CD4-positive, alpha-beta T cell treated with Interleukin-21 for 1 hour (primary cell): ENCODE measurements around the gene CES2.
A peak's percentile ranks its signal among the peaks of the same experiment; 100 is the strongest.
"Not testable (repeated sequence)": the region's sequence is repeated elsewhere in the genome, so short reads cannot be mapped to it uniquely, and the experiment has no call there.

Experiments used
- DNase-seq: peaks from one replicate; pipeline ENCODE4 v3.0.0-alpha.2; 2020

CES2 gene, protein sequence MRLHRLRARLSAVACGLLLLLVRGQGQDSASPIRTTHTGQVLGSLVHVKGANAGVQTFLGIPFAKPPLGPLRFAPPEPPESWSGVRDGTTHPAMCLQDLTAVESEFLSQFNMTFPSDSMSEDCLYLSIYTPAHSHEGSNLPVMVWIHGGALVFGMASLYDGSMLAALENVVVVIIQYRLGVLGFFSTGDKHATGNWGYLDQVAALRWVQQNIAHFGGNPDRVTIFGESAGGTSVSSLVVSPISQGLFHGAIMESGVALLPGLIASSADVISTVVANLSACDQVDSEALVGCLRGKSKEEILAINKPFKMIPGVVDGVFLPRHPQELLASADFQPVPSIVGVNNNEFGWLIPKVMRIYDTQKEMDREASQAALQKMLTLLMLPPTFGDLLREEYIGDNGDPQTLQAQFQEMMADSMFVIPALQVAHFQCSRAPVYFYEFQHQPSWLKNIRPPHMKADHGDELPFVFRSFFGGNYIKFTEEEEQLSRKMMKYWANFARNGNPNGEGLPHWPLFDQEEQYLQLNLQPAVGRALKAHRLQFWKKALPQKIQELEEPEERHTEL

DNA sequence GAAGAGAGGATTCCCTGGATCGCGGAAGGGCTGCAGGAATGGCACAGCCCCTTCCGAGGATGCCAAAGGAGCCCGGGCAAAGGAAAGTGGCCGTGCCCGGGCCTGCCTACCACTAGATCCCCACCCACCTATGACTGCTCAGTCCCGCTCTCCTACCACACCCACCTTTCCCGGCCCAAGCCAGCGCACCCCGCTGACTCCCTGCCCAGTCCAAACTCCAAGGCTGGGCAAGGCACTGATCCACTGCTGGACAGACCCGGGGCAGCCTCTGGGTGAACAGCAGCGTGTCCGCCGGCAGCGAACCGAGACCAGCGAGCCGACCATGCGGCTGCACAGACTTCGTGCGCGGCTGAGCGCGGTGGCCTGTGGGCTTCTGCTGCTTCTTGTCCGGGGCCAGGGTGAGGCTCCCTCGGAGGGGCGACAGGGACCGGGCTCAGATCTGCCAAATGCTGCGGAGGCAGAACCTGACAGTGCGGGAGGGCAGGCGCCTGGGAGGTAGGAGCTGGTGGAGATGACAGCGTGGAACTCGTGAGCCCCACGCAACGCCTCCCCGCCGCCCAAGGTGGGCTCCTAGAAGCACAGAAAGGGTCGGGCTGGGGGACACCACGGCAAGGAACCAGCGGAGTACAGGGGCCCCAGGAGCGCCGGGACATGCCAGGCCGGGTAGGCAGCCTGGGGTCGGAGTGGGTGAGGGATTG lies at the start of gene CES2:
Gene CES2, plus strand, starts transcription at position 203 of the 698 bp plus-strand sequence. Its CDS starts 120 bp downstream, at position 323.
- DNase-seq, result no peak

DNA sequence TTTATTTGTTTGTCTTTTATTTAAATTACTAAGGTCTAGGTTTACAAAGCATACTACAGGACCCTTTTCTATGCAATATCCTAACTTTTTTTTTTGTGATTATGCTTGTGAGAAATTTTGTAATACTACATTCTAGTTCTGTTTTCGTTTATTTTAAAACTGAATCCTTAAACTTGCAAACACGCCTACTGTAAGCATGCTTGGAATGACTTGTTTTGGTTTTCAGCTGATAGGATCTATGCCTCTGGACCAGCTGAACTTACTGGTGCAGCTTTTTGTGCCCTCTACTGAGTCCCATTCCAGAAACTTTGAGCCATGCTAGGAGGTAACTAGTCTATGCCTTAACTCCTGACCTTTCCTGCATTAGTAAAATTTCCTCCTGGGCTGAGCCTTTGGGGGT lies 49.0 kb upstream of the CES2 start:
- no peak for DNase-seq

DNA sequence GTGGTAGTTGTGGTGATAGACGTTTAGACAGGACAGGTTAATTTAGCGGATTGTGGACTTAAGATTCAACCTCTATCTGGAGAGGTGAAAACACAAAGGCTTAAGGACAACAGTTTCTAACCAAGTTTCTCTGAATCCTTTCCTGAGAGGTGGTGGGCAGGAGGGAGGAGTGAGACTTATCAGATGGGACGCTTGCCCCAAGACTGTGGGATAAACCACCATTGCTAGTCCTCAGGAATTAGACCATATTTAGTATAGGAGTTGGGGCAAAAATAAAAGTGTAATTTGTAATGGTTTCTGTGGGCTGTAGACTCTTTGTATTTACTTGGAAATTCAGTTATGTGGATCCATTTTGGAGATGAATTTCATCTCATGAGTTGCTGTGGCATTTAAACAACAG lies 48.4 kb upstream of the CES2 start:
- DNase-seq, result no peak

DNA sequence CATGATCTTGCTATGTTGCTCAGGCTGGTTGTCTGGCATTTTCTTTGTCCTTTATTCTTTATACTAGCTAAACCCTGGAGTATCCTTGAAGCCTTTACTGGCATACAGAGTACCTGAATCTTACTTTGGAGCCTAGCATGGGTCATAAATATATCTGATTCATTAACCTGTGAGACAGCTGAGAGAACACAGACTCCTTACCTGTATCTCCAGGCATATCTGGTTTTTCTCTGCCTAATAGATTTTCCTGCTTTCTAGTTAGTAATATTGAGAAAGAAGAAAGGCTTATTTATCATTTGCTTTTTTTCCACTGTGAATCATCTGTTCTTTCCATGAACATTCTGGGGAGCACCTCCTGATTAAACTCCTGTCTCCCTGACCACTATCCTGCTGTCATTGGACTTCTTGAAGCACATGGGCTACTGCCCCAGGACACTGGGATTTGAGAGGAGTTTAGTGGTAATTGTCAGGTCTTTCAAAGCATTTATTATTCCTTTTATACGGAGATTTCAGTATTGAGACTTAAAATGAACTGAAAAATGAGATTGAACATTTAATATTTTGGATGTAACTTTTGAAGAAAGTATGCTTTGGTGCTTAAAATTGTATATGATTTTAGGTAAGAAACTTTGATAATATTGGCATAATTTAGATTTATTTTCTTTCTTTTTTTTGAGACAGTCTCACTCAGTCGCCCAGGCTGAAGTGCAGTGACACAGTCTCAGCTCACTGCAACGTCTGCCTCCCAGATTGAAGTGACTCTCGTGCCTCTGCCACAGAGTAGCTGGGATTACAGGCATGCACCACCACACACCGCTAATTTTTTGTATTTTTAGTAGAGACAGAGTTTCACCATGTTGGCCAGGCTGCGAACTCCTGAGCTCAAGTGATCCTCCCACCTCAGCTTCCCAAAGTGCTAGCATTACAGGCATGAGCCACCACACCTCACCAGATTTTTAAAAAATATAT lies 46.4 kb upstream of the CES2 start:
- DNase-seq, result no peak

DNA sequence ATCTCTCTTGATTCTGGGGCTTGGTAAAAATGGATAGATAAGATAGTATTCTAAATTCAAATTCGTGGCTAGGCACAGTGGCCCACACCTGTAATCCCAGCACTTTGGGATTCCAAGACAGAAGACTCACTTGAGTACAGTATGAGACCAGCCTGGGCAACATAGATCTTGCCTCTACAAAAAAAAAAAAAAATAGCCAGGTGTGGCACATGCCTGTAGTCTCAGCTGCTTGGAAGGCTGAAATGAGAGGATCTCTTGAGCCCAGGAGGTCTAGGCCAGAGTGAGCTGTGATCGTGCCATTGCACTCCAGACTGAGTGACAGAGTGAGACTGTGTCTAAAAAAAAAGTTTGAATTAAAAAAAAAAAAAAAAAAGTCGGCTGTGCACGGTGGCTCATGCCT lies 45.7 kb upstream of the CES2 start:
- no peak for DNase-seq

DNA sequence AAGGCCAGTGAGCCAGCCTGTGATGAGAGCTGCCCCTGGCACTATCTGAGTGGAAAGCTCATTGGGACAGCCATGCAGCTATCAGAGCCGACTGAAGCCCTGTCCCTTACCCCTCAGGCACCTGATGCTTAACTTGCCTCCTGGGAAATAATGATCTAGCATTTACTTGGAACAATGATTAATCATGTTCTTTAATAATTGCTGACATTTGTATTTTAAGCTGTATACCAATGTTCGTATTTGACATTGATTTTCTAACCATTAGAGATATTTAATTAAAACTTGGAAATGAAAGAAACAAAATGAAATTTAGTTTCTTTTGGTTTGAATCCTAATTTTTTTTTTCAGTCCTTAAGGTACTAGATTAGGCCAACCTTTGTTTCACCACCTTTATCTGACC lies 44.5 kb upstream of the CES2 start:
- no peak for DNase-seq

DNA sequence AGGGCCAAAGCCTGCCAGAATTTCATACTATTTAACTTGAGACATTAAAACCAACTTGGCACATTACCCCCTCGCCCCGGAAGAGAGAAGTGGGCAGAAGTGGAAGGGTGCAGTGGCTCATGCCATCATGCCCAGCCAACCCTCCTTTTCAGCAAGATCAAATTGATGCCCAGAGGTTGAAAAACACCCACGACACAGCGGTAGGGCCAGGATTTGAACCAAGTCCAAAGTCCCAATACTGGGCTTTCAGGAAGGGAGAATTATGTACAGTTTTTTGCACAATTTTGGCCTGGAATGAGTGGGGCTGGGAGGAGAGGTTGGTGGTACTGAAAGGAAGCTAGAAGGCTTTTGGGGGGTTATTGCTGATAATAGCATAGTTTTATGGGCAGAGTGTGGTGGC lies 44.0 kb upstream of the CES2 start:
- no peak for DNase-seq

DNA sequence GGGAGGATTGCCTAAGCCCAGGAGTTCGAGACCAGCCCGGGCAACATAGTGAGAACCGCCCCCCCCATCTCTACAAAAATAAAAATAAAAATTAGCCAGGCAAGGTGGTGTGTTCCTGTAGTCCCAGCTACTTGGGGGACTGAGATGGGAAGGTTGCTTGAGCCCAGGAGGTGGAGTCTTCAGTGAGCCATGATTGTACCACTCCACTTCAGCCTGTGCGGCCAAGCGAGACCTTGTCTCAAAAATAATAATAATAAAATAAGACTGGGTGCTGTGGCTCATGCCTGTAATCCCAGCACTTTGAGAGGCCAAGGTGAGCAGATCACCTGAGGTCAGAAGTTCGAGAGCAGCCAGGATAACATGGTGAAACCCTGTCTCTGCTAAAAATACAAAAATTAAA lies 43.5 kb upstream of the CES2 start:
- no peak for DNase-seq

DNA sequence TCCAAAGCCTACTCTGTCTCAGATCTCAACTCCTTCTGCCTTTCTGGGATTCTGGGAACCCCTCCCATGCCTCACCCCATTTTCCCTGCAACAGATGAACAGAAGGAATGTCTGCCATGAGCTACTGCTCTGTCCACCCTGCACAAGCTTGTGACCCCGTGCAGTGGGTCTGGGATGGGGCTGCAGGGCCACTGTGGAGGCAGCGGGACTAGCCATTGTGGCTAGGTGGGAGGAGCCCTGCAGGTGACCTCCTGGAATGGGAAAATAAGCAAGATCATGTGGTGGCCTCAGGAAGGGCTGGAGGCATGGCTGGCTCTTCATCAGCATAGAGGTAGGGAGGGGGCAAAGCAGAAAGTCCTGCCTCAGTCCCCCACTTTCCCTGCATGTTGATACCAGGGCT lies 41.3 kb upstream of the CES2 start:
- DNase-seq, result no peak

DNA sequence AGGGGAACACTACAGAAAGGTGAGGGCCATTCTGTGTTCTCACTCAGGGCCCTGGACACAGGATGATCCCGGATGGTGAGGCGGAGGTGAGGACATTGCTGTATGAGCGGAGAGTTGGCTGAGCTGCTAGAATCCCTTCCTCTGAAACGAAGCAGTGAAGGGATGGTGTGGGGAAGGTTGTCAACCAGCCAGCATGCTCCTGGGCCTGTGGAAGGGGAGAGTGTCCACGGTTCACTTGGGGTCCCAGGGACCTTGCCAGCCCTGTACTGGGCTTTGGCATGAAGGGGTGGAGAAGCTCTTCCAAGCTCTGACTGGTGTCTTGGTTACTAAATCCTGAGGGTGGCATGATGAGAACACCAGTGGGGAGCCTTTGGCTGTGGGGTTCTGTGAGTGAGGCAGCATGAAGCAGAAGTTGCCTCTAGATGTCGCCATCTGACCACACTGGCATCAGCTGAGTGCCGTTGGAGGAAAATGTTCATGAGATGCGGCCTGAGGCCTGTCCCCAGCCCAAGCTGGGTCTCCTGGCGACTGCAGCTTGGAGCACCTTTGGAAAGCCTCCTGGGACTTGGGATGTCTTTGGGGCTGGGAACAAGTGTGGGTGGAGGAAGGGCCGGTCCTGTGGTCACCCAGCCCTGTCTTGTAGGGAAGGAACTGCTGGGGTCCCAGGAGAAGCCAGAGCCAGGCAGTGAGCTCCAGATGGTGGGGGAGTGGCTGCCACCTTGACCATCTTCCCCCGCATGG lies 40.2 kb upstream of the CES2 start:
- DNase-seq, result peak; percentile 63

DNA sequence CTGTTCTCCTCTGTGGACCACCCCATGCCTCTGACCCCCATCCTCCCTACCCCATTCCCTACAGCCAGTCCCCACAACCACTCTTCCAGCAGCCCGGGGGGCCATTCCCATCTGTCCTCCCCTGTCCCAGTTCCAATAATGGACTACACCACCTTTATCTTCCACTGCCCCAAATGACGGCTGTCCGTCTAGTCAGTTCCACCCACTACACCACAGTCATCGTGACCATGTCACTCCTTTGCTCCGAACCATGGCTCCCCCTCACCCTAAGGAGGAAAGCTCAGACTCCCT lies 39.7 kb upstream of the CES2 start:
- DNase-seq, result no peak

DNA sequence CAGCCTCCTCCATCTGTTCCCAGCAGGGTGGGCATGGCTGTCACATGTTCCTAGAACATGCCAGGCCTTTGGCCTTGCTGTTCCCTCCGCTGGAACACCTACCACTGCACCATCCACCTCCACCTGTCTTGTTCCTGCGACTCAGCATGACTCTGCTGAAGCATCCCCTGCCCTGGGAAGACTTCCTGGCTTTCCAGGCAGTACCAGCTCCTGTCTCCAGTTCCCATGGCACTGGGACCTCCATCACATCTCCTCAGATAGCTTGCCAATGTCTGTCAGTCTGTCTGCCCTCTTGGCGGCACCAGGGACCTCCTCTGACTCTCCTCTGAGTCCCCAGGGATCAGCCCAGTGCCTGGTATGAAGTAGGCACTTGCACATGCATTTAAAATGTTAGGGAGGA lies 39.3 kb upstream of the CES2 start:
- DNase-seq, result no peak

DNA sequence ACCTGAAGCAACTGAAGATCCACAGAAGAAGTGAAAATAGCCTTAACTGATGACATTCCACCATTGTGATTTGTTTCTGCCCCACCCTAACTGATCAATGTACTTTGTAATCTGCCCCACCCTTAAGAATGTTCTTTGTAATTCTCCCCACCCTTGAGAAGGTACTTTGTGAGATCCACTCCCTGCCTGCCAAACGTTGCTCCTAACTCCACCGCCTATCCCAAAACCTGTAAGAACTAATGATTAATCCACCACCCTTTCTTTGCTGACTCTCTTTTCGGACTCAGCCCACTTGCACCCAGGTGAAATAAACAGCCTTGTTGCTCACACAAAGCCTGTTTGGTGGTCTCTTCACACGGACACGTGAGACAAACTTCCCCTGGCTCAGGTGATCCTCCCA lies 38.6 kb upstream of the CES2 start:
- not testable (repeated sequence) for DNase-seq

DNA sequence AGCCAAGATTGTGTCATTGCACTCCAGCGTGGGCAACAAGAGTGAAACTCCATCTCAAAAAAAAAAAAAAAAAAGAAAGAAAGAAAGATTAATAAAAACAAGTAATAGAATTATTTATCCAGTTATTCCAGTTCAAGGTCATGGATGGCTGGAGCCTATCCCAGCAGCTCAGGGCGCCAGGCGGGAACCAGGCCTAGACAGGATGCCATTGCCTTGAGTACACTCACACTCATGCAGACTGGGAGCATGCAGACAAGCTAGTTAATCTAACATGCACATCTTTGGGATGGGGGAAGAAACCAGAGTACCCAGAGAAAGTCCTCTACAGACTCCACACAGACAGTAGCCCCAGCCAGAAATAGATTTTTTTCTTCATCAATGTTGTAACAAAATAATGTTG lies 37.1 kb upstream of the CES2 start:
- no peak for DNase-seq

DNA sequence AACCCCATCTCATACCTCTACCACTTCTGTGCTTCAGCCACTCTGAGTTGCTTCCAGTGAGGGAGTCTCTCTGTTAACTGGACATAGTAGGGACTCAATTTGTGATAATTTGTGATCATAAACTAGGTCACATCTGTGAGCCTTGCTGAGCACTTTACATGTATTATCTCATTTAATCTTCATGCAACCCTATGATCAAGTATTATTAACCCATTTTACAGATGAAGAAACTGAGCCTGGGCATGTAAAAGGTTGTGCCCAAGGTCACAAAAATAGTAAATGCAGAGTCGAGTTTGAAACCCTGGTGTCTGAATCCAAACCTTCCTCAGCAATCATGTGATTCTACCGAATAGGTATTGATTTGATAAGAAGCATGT lies 36.4 kb upstream of the CES2 start:
- DNase-seq, result no peak

DNA sequence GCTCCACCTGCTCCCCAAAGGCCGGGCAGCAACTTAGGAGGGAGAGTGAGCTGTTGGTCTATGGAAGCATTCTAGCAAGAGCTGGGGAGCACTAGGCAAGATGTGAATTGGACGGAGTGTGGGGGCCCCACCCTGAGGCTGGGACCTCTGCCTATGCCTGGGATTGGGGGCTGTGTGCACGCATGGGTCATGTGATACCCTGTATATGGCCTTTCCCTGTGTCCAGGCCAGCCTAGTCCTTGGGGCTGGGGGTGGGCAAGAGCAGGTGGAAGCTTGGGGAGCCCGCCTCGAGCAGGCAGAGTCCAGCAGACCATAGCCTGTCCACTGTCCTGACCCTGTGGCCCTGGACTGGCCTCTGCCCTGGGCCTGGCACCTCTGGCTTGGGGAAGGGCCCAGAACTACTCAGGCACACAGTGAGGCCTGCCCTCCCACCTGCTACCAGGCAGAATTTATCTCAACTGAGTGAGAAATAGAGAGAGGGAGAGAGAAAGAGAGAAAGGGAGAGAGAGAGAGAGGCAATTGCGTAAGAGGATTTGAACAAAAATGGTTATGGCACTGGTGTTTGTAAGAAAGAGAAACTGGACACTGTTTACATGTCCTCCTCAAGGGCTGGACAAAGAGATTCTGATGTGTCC lies 35.9 kb upstream of the CES2 start:
- DNase-seq, result no peak

DNA sequence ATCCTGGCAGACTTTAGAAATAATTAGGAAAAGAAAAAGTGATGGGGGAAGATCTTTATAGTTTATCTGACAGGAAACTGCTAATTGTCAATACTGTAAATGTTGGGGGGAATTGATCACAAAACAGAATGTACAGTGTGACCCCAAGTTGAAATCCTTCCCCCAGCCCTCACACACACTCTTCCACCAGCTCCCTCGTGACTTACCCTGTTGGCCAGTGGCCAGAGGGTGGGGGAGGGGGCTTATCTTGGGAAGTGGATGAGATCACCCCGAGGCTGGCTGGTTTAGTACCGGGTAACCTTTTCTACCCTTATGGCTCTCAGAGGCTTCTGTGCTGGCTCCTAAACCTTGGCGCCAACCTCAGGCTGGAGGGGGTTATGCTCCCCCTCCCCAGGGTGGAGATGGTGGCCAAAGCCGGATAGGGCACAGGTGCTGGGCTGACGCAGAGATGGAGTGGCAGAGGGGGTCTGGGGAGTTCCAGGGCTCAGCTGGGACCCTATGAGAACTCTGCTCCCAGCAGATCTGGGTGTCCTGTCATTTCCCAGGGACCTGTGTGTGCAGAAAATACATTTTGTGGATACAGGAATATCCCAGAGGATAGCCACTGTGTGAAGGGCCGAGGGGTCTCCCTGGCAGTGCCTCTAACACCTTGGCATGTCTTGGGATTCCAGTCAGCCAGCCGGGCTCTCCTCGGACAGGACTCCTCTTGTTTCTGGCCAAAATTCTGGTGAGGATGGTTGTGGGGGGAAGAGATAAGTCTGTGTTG lies 35.2 kb upstream of the CES2 start:
- no peak for DNase-seq

DNA sequence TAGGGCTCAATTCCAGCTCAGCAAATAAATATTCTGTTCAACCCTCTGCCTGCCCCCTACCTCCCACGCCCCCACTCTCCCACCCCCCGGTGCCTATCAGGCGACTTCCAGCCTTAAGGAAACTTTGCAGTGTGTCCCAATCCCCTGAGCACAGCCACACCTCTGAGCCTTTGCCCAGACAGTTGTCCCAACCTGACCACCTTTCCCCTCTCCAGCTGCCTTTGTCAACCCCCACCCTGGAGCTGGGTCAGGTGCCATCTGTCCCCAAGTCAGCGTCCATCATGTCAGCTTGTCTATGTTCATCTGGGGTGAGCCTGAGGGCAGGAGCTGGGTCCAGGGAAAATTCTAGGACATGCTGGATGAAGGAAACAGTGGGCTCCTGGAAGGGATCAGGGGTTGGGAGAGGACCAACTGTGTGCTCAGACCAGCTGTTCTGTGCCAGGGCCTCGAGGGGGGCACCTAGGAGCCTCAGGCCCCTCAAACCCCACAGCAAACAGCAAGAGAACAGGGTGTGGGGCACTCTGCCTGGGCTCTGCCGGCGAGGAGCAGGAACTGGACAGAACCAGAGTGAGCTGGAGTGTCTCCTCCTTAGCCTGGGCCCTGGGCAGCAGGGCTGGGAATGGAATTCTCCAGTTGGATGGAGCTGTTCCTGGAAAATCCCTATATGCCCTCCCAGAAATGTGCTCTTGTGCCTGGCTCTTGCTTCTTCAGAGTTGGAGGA lies 34.4 kb upstream of the CES2 start:
- DNase-seq, result no peak

DNA sequence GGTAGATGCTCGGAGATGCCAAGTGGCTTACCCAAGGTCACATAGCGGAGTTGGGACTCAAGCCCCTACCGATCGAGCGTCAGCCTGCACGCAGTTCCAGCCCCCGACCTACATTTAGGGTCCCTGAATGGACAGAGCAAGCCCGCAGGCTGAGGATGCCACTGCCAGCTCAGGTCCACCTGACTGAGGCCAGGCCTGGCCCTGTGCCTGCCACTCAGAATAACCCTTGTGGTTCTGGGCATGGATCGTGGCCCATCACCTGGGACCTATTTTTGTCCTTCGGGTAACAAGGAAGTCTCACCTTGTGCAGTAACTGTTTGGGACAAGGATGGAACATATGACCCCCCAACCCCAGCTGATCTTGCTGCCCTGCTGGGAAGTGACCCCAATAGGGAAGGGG lies 33.7 kb upstream of the CES2 start:
- no peak for DNase-seq
